GM23338 (cell line): Measurements from ENCODE around the gene THUMPD3.

Experiments
- CTCF ChIP-seq, 2 experiments: fragments of 200-600 bp in 1 of 2; sonication (generic) in 1 of 2; conservative IDR thresholded peaks; 2 replicates each; pipeline versions ENCODE4 v1.5.1 to v1.6.1; 2016 to 2017; ENCODE audit warnings: antibody characterized with exemption in 2 of 2, low read depth in 2 of 2, mild to moderate bottlenecking in 2 of 2, moderate library complexity in 1 of 2
- POLR2AphosphoS5 ChIP-seq: IDR thresholded peaks from 2 replicates; pipeline ENCODE4 v1.6.1; 2016; ENCODE audit warnings: antibody characterized with exemption, low read depth
- REST ChIP-seq: IDR thresholded peaks from one replicate; pipeline ENCODE4 v1.6.1; 2018; ENCODE audit warnings: antibody characterized with exemption; ENCODE audit not compliant: unreplicated experiment

GRCh38 chr3:9405756-9406155, 42.9 kb downstream of the THUMPD3 start:
- no peak for TF ChIP-seq CTCF (conservative IDR thresholded peaks at IDR 0.05; ENCODE audit: low read depth in 2 of 2)
- no peak for TF ChIP-seq REST
- TF ChIP-seq POLR2AphosphoS5, result no peak
